Activated T-helper 1 cell treated with anti-CD3 and anti-CD28 coated beads, Interleukin-2, amount 50 U/mL, for 16 hours (primary cell): ENCODE results near the gene HAP1.
"Not testable (repeated sequence)": the region's sequence is repeated elsewhere in the genome, so short reads cannot be mapped to it uniquely, and the experiment has no call there.

Source experiments
- DNase-seq, 2 donors: peaks; one replicate each; pipeline ENCODE4 v3.0.0-alpha.2; 2020; ENCODE audit warnings: low read depth in 1 of 2, low spot score in 1 of 2

Gene HAP1

GRCh38 chr17:41691031-41691777, 43.2 kb downstream of the HAP1 start:
- no peak for DNase-seq

- DNase-seq = no peak
These were observed 43.9 kb downstream of the HAP1 start for GRCh38 chr17:41690497-41690896.

GRCh38 chr17:41689497-41690299, 44.7 kb downstream of the HAP1 start:
- DNase-seq = peak in 1 of 2 donors; percentile 24

- peak; percentile 100 for DNase-seq
These were observed 45.6 kb downstream of the HAP1 start, which contains the start of gene EIF1 for GRCh38 chr17:41688641-41689496. Gene EIF1, plus strand, starts transcription at chr17:41688885. Its CDS starts 154 bp downstream, at chr17:41689039.

GRCh38 chr17:41687828-41688640, 46.4 kb downstream of the HAP1 start:
- peak; percentile 34 to 35 for DNase-seq

- DNase-seq = no peak
These were observed 48.2 kb downstream of the HAP1 start for GRCh38 chr17:41686281-41686680.

- not testable (repeated sequence) for DNase-seq
These were observed 48.7 kb downstream of the HAP1 start for GRCh38 chr17:41685753-41686152.

- no peak for DNase-seq
These were observed 50.4 kb downstream of the HAP1 start for GRCh38 chr17:41684035-41684434.

GRCh38 chr17:41683441-41684007, 50.9 kb downstream of the HAP1 start:
- no peak for DNase-seq

- no peak for DNase-seq
These were observed 51.8 kb downstream of the HAP1 start for GRCh38 chr17:41682631-41683030.

GRCh38 chr17:41681776-41682175, 52.7 kb downstream of the HAP1 start:
- no peak for DNase-seq

- no peak for DNase-seq
These were observed 53.9 kb downstream of the HAP1 start for GRCh38 chr17:41680426-41681040.

- no peak for DNase-seq
These were observed 54.6 kb downstream of the HAP1 start for GRCh38 chr17:41679740-41680425.

- DNase-seq = peak in 1 of 2 donors; percentile 32
These were observed 55.3 kb downstream of the HAP1 start for GRCh38 chr17:41678907-41679739.

GRCh38 chr17:41678411-41678906, 56.0 kb downstream of the HAP1 start:
- DNase-seq = no peak

- DNase-seq = no peak
These were observed 58.4 kb downstream of the HAP1 start for GRCh38 chr17:41676058-41676419.

- DNase-seq = not testable (repeated sequence)
These were observed 59.0 kb downstream of the HAP1 start for GRCh38 chr17:41675157-41676057.
